GM18508 (cell line): ENCODE data around the gene NCAPD3.
"Not testable (repeated sequence)": the region's sequence is repeated elsewhere in the genome, so short reads cannot be mapped to it uniquely, and the experiment has no call there.

Source experiments
- ATAC-seq: cut with Tn5 transposase; IDR thresholded peaks from one replicate; pipeline ENCODE4 v1.9.1; 2021; ENCODE audit warnings: moderate number of reproducible peaks; ENCODE audit not compliant: insufficient read depth, unreplicated experiment

NCAPD3 gene

GRCh38 chr11:134226806-134227325 lies 3.1 kb upstream of the NCAPD3 start:
- no peak for ATAC-seq

GRCh38 chr11:134224710-134225664 lies 1.2 kb upstream of the NCAPD3 start:
- peak; percentile 7 for ATAC-seq

GRCh38 chr11:134223121-134223520 lies 646 bp downstream of the NCAPD3 start:
- ATAC-seq: no peak

GRCh38 chr11:134216816-134217215 lies 7.0 kb downstream of the NCAPD3 start:
- no peak for ATAC-seq

- no peak for ATAC-seq
Observed at GRCh38 chr11:134215836-134216235, 7.9 kb downstream of the NCAPD3 start.

GRCh38 chr11:134207538-134208239 lies 16.1 kb downstream of the NCAPD3 start:
- no peak for ATAC-seq

GRCh38 chr11:134206185-134206584 lies 17.6 kb downstream of the NCAPD3 start:
- no peak for ATAC-seq

GRCh38 chr11:134205729-134206128 lies 18.0 kb downstream of the NCAPD3 start:
- ATAC-seq: no peak

GRCh38 chr11:134202661-134203060 lies 21.1 kb downstream of the NCAPD3 start:
- ATAC-seq: no peak

- ATAC-seq: no peak
Observed at GRCh38 chr11:134200688-134201087, 23.1 kb downstream of the NCAPD3 start.

- no peak for ATAC-seq
Observed at GRCh38 chr11:134199531-134199930, 24.2 kb downstream of the NCAPD3 start.

GRCh38 chr11:134196756-134197155 lies 27.0 kb downstream of the NCAPD3 start:
- no peak for ATAC-seq

- not testable (repeated sequence) for ATAC-seq
Observed at GRCh38 chr11:134188092-134188491, 35.7 kb downstream of the NCAPD3 start.

- ATAC-seq: no peak
Observed at GRCh38 chr11:134181707-134182106, 42.1 kb downstream of the NCAPD3 start.

- no peak for ATAC-seq
Observed at GRCh38 chr11:134178032-134178674, 45.6 kb downstream of the NCAPD3 start.

GRCh38 chr11:134176284-134176683 lies 47.5 kb downstream of the NCAPD3 start:
- no peak for ATAC-seq

- no peak for ATAC-seq
Observed at GRCh38 chr11:134173296-134173695, 50.5 kb downstream of the NCAPD3 start.

- no peak for ATAC-seq
Observed at GRCh38 chr11:134171951-134172350, 51.8 kb downstream of the NCAPD3 start.

- no peak for ATAC-seq
Observed at GRCh38 chr11:134170919-134171281, 52.9 kb downstream of the NCAPD3 start.

- ATAC-seq: no peak
Observed at GRCh38 chr11:134170177-134170918, 53.4 kb downstream of the NCAPD3 start.
